Loucy (cell line): ENCODE data around the gene CSNK1G2.

Source experiments
- H2AFZ ChIP-seq: fragments of 200-600 bp; sonication (generic); 2 replicates; pipeline ENCODE4 v1.6.0; 2016; ENCODE audit warnings: antibody characterized with exemption, mild to moderate bottlenecking, low read length, moderate library complexity
- H3F3A ChIP-seq: fragments of 200-600 bp; 2 replicates; pipeline ENCODE4 v1.6.0; 2016; ENCODE audit warnings: antibody characterized with exemption, low read depth, mild to moderate bottlenecking
- H3K27me3 ChIP-seq: fragments of 200-600 bp; sonication (generic); 2 replicates; pipeline ENCODE4 v1.6.1; 2014; ENCODE audit warnings: low read length, mild to moderate bottlenecking; ENCODE audit not compliant: insufficient read depth, poor library complexity, severe bottlenecking
- H3K36me3 ChIP-seq: fragments of 200-600 bp; sonication (generic); 2 replicates; pipeline ENCODE4 v1.6.1; 2016; ENCODE audit warnings: low read length; ENCODE audit not compliant: insufficient read depth
- H3K4me1 ChIP-seq: fragments of 200-600 bp; sonication (generic); 2 replicates; pipeline ENCODE4 v1.5.1; 2014; ENCODE audit warnings: low read length, mild to moderate bottlenecking; ENCODE audit not compliant: insufficient read depth, poor library complexity, severe bottlenecking
- H3K4me2 ChIP-seq: fragments of 200-600 bp; sonication (generic); 2 replicates; pipeline ENCODE4 v1.6.0; 2014; ENCODE audit warnings: antibody characterized with exemption, low read length, low read depth, mild to moderate bottlenecking; ENCODE audit not compliant: poor library complexity, severe bottlenecking
- H3K4me3 ChIP-seq: fragments of 200-600 bp; sonication (generic); 2 replicates; pipeline ENCODE4 v1.5.1; 2014; ENCODE audit warnings: low read length, mild to moderate bottlenecking, mixed read lengths; ENCODE audit not compliant: poor library complexity, severe bottlenecking
- H3K79me2 ChIP-seq: fragments of 200-600 bp; sonication (generic); 2 replicates; pipeline ENCODE4 v1.6.1; 2014; ENCODE audit warnings: low read length; ENCODE audit not compliant: insufficient read depth
- H3K9ac ChIP-seq: fragments of 200-600 bp; sonication (generic); 2 replicates; pipeline ENCODE4 v1.6.0; 2014; ENCODE audit warnings: mild to moderate bottlenecking, low read depth, low read length, moderate library complexity; ENCODE audit not compliant: poor library complexity, severe bottlenecking
- H3K9me2 ChIP-seq: fragments of 200-600 bp; sonication (generic); replicated peaks from 2 replicates; pipeline ENCODE4 v1.6.1; 2016; ENCODE audit warnings: low read depth, low read length, mixed read lengths
- H3K9me3 ChIP-seq: fragments of 200-600 bp; sonication (generic); 2 replicates; pipeline ENCODE4 v1.6.1; 2014; ENCODE audit warnings: mild to moderate bottlenecking, antibody characterized with exemption, low read length, low read depth; ENCODE audit not compliant: insufficient read depth
- H4K20me1 ChIP-seq: fragments of 200-600 bp; sonication (generic); 2 replicates; pipeline ENCODE4 v1.6.0; 2014; ENCODE audit warnings: antibody characterized with exemption, low read length, mild to moderate bottlenecking; ENCODE audit not compliant: insufficient read depth, poor library complexity, severe bottlenecking
- CTCF ChIP-seq: fragments of 200-600 bp; sonication (generic); conservative IDR thresholded peaks from 2 replicates; pipeline ENCODE4 v1.5.1; 2014; ENCODE audit warnings: mild to moderate bottlenecking, antibody characterized with exemption, low read length
- EZH2phosphoT487 ChIP-seq: fragments of 200-600 bp; IDR thresholded peaks from 2 replicates; pipeline ENCODE4 v1.6.1; 2018; ENCODE audit warnings: antibody characterized with exemption, mild to moderate bottlenecking, moderate library complexity, borderline replicate concordance

Gene CSNK1G2

GRCh38 chr19:1907563-1908363, 33.2 kb upstream of the CSNK1G2 start:
- no peak for TF ChIP-seq CTCF
- no peak for TF ChIP-seq EZH2phosphoT487
- no peaks in the 10 kb centered on the region for H3K9me2 ChIP-seq
- peaks cover 59% of the 10 kb centered on the region for H3K79me2 ChIP-seq
- H2AFZ ChIP-seq = no peak overlapping the region
- no peaks in the 10 kb centered on the region for H3K9me3 ChIP-seq
- no peak overlapping the region for H3K4me2 ChIP-seq
- H3K4me3 ChIP-seq = no peak overlapping the region
- H4K20me1 ChIP-seq = peaks cover 10% of the 10 kb centered on the region
- peaks cover 4% of the 10 kb centered on the region for H3K4me1 ChIP-seq
- H3K9ac ChIP-seq = no peak overlapping the region
- no peaks in the 10 kb centered on the region for H3F3A ChIP-seq
- H3K36me3 ChIP-seq = no peaks in the 10 kb centered on the region; the same call in 1 of the 2 replicates
- no peaks in the 10 kb centered on the region for H3K27me3 ChIP-seq

- Histone ChIP-seq H3F3A (no peaks in the 10 kb centered on the region), H4K20me1 (peaks cover 10% of the 10 kb centered on the region), H3K36me3 (peaks cover 3% of the 10 kb centered on the region; the same call in 1 of the 2 replicates), H3K27me3 (no peaks in the 10 kb centered on the region), H3K4me3 (no peak overlapping the region), H3K9me3 (no peaks in the 10 kb centered on the region), H3K4me2 (no peak overlapping the region), H3K9me2 (no peaks in the 10 kb centered on the region), H3K9ac (no peak overlapping the region), H3K79me2 (peaks cover 65% of the 10 kb centered on the region), H2AFZ (no peak overlapping the region), H3K4me1 (peaks cover 4% of the 10 kb centered on the region)
- no peak for TF ChIP-seq EZH2phosphoT487
- TF ChIP-seq CTCF = no peak
Measured at GRCh38 chr19:1908364-1908678, 32.7 kb upstream of the CSNK1G2 start.

- H3K4me1 ChIP-seq = peaks cover 2% of the 10 kb centered on the region
- TF ChIP-seq EZH2phosphoT487 (no peak), CTCF (no peak)
Measured at GRCh38 chr19:1909761-1910080, 31.3 kb upstream of the CSNK1G2 start.

More at GRCh38 chr19:1909761-1910080, 31.3 kb upstream of the CSNK1G2 start:
- H3K4me2 ChIP-seq = peak overlapping the region; percentile 16
- no peaks in the 10 kb centered on the region for H3K9me3 ChIP-seq
- no peaks in the 10 kb centered on the region for H3F3A ChIP-seq
- peaks cover 10% of the 10 kb centered on the region for H4K20me1 ChIP-seq
- no peak overlapping the region for H2AFZ ChIP-seq
- no peak overlapping the region for H3K9ac ChIP-seq
- no peaks in the 10 kb centered on the region for H3K9me2 ChIP-seq
- no peaks in the 10 kb centered on the region for H3K27me3 ChIP-seq
- peaks cover 9% of the 10 kb centered on the region; the same call in 1 of the 2 replicates for H3K36me3 ChIP-seq
- no peak overlapping the region for H3K4me3 ChIP-seq
- H3K79me2 ChIP-seq = peaks cover 70% of the 10 kb centered on the region
